HL-60 (cell line): Measurements from ENCODE around the gene SLC25A27.

ENCODE experiments used
- CTCF ChIP-seq: IDR thresholded peaks from one replicate; pipeline ENCODE4 v1.5.1; 2011; ENCODE audit warnings: low read length, control low read depth, inconsistent platforms; ENCODE audit not compliant: insufficient read depth
- GABPA ChIP-seq: IDR thresholded peaks from 2 replicates; pipeline ENCODE4 v1.6.1; 2012; ENCODE audit warnings: low read depth
- POLR2AphosphoS5 ChIP-seq: IDR thresholded peaks from 2 replicates; pipeline ENCODE4 v1.6.1; 2012; ENCODE audit warnings: low read depth
- REST ChIP-seq: IDR thresholded peaks from 2 replicates; pipeline ENCODE4 v1.6.1; 2012; ENCODE audit warnings: low read depth; ENCODE audit not compliant: insufficient replicate concordance

- TF ChIP-seq CTCF, result no peak
- TF ChIP-seq POLR2AphosphoS5, result no peak
- TF ChIP-seq GABPA, result no peak
- TF ChIP-seq REST, result no peak
These were observed 34.0 kb upstream of the SLC25A27 start for GRCh38 chr6:46618726-46619125.
